Measurements from ENCODE around the gene CELF4. TPM values are rescaled to one million over a fixed set of nuclear protein-coding genes. Genes with fewer than 3 reads are reported as not detected.
A peak's percentile ranks its signal among the peaks of the same experiment; 100 is the strongest.

The CELF4 gene
- total RNA-seq, 1 donor from 2014 or later: not detected

GRCh38 chr18:37574113-37574512, 8.5 kb upstream of the CELF4 start:
- no peak for DNase-seq (ENCODE audit: extremely low read depth, low read depth, low spot score)

DNA sequence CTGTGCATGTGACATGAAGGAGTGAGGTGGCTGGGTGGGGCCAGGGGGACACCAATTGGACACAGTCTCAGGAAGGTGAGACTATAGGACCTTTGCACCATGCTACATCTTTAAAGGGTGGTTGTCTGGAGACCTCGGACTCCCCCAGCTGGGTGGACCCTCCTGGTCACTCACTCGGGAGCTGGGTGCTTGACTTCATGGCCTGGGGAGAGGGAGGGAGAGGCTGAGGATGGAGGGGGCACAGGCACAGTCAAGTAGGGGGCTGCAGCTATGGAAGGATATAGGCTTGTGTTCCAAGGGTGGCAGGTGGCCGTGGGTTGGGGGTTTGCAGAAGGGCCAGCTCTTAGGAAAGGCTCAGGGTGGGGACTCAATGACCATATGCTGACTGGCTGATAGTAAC, 7.1 kb upstream of the CELF4 start:
- DNase-seq (ENCODE audit: extremely low read depth, low read depth, low spot score): no peak

GRCh38 chr18:37571266-37571665, 5.7 kb upstream of the CELF4 start:
- DNase-seq (ENCODE audit: extremely low read depth, low read depth, low spot score): no peak

DNA sequence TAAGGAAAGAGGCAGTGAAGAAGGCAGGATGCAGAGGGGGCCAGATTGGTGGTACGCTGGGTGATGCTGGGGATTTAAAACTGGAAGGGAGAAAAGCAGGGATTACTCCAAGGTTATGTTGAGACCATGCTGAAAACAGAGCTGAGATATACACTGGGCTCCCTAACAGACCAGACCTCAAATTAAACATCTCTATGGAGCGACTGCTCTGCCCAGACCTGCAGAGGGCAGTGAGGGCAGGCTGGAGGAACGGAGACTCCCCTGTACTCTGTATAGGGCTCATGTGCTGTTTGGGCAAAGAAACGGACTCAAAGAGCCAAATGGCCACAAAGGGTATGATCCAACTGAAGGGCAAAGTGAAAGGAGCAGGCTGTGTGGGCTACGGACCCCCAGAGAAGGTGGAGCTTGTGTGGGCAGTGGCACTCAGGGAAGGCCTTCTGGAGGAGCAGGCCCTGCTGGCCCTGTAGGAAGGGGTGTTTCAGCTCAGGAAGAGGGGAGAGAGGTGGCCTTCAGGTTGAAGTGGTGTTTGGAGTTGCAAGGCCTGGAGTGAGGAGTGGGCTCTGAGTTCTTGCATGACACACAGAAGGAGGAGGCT, 4.8 kb upstream of the CELF4 start:
- DNase-seq (ENCODE audit: extremely low read depth, low read depth, low spot score): no peak

DNA sequence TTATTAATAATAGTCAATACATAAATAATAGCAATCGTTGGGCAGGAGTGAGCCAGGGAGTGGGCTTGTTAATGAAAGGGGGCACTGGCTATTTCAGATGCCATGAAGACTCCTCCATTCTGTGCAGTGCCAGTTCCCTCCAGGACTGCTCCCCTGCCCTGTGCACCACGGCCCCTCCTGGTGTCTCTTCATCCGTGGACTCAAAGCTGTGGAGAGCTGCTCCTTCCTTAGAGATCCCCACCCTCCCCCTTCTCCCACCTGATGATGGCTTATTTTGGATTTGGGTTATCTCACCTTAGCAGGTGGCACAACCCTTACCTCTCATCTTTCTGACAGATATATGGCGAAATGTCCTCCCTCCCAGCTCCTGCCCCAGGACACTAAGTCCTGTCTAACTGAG, 3.1 kb upstream of the CELF4 start:
- DNase-seq (ENCODE audit: extremely low read depth, low read depth, low spot score): no peak

DNA sequence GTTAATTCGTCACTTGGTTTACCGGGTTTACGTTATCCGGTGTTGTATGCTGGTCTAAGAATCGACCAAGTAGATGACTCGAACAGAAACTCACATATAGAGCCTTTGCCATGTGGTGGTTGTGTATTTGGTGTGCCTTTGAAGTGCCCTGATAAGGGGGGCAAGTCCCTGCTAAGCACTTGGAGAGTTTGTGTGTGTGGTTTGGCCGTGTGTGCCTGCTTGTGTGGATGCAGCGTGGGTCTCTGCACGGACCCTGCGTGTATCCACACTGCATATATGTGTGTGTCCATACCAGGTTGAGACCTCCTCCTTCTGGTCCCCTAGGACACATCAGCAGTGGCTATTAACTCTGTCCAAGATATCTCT, 2.4 kb upstream of the CELF4 start:
- no peak for DNase-seq (ENCODE audit: extremely low read depth, low read depth, low spot score)

GRCh38 chr18:37567061-37567993, 1.7 kb upstream of the CELF4 start:
- no peak for DNase-seq (ENCODE audit: extremely low read depth, low read depth, low spot score)

GRCh38 chr18:37566479-37567060, 972 bp upstream of the CELF4 start:
- DNase-seq (ENCODE audit: extremely low read depth, low read depth, low spot score): no peak

GRCh38 chr18:37565977-37566478, 430 bp upstream of the CELF4 start:
- no peak for DNase-seq (ENCODE audit: extremely low read depth, low read depth, low spot score)

GRCh38 chr18:37564711-37565100, 892 bp downstream of the CELF4 start:
- DNase-seq (ENCODE audit: extremely low read depth, low read depth, low spot score): peak; percentile 4

DNA sequence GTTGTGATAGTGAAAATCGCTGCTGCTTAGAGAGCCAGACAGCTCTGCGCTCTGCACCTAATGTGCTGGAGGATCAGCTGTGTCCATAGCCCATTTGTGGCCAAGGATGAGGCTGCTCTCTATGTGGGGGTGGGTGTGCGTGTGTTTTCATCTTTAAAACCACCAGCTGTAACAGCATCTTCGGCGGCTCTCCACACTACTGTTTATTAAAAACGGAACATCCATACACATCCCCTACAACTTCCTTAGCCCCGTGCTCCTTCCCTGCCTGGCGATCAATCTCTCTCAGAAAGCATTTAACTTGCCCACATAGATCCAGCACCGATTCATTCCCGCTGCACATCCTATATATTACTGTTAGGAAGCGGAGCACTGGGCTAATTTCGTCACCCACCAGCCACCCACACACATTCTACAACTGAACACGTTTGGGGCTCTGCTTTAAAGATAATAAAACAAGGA, 1.6 kb downstream of the CELF4 start:
- no peak for DNase-seq (ENCODE audit: extremely low read depth, low read depth, low spot score)

DNA sequence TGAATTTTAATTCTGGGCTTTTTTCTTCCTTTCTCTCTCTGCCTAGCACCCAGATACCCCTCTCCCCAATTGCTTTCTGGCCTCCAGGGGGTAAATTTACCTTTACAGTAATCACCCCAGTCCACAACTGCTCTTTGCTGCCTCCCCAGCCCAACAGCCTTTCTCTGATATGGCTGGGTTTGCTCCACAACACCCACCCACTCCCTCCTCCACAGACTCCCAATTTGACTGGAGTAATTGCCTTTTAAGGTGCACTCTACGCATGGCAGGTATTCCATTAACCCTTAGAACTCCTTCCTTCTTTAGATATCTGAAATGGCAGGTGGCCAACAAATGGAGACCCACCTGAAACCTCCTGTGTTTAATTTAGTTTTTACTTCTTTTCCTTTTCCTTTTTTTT, 3.6 kb downstream of the CELF4 start:
- no peak for DNase-seq (ENCODE audit: extremely low read depth, low read depth, low spot score)

DNA sequence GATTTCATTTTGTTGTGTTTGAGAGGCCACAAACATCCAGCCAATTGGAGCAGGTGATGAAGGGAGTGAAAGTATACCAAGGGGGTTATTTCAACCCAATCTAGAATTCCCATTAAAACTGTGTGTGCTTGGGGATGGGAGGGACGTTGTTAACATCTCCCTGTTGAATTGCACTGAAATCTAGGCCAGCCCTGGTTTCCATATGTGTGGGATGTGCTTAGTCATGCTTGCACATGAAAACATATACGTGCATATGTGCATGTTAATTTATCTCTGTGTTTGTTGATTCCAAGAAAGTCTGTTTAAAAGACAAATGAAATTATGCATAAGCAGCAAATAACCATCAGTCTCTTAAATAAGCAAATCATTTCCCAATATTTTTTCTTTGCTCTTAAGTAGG, 5.6 kb downstream of the CELF4 start:
- DNase-seq (ENCODE audit: extremely low read depth, low read depth, low spot score): no peak

GRCh38 chr18:37559194-37559593, 6.4 kb downstream of the CELF4 start:
- DNase-seq (ENCODE audit: extremely low read depth, low read depth, low spot score): no peak

DNA sequence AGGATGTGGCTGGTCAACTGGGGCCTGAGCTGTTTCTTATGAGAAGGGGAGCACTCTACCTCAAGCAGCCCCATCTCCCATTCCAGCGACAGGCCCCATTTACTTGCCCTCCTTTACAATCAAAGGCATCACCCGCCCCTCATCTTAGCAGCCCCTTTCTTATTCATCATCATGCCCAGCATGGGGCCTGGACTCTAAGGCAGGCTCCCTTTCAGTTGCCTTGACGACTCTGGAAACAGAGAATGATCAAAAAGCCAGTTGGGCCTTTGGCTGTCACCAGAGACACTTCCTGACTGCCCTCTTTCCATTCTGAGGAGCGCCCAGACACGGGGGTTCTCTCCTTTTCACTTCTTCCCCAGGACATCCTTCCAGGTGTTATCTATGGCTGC, 11.2 kb downstream of the CELF4 start:
- no peak for DNase-seq (ENCODE audit: extremely low read depth, low read depth, low spot score)

DNA sequence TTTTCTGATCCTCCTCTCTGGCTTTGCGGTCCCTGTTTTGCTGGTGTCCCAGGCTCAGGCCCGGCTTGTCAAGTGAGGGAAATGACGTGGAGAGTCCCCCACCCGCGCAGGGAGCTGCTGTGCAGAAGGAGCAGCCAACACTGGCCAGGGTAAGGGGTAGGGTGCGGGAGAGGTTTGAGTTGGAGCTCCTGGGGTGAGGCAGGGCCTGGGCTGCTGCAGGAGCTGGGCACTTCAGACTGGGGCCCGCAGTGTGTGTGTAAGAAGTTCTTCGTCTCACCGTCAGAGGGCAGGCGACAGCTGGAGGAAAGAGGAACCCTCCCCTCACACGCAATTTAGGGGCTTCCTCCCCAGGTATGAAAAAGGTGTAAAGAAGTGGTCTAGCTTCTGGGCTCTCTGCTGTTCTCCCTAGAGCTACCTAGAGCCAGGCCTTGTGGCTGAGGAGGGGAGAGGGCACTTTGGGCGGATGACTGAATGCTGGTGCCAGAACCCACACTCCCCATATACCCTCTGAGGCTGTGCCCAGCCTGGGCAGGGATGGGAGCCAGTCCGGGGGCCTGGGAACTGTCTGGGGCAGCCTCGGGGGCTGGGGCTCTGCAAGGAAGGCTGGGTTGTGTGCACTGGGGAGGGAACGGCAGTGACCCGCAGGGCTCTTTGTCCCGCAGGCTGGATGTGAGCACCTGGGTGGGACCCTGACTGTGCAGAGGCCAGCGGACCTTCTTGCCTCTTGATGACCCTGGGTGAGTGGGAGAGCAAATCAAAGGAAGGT, 11.8 kb downstream of the CELF4 start:
- DNase-seq (ENCODE audit: extremely low read depth, low read depth, low spot score): no peak

DNA sequence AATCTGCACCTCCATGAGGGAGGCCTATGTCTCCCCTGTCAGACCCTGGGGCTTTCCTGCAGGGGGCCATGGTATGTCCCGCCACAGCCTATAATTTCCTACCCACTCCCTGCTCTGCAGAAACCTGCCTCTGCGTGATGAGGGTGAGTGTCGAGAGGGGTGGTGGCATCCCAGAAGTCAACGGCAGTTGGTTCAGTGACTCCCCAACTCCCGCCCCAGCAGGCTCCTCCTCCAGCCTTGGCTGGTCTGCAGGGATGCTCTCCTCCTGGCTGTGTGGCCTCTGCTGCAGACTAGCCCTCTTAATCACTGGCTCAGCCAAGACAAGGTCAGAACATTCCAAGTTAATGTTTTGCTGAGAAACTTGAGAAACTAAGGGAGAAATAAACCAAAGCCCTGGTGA, 13.3 kb downstream of the CELF4 start:
- DNase-seq (ENCODE audit: extremely low read depth, low read depth, low spot score): no peak

DNA sequence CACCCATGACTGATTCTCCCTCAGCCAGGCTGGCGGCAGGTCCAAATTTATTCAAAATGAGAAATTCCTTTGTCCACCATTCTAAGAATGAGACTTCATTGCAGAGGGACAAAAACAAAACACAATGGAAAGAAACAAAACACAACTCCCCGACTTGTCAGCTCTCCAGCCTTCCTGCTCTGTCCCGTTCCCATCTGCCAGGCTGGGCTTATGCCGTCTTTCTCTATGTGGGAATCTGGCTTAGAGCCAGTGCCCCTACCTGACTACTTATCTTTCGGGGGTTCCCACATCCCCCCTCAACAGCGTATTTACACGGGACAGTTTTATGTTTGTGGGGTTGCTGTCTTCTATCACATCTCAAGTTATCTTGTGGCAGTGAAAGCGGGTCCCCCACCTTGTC, 13.8 kb downstream of the CELF4 start:
- no peak for DNase-seq (ENCODE audit: extremely low read depth, low read depth, low spot score)

GRCh38 chr18:37551249-37551648, 14.3 kb downstream of the CELF4 start:
- DNase-seq (ENCODE audit: extremely low read depth, low read depth, low spot score): no peak

GRCh38 chr18:37550118-37550875, 15.3 kb downstream of the CELF4 start:
- DNase-seq (ENCODE audit: extremely low read depth, low read depth, low spot score): no peak
